ENCODE data around the gene DCBLD1.

DNA sequence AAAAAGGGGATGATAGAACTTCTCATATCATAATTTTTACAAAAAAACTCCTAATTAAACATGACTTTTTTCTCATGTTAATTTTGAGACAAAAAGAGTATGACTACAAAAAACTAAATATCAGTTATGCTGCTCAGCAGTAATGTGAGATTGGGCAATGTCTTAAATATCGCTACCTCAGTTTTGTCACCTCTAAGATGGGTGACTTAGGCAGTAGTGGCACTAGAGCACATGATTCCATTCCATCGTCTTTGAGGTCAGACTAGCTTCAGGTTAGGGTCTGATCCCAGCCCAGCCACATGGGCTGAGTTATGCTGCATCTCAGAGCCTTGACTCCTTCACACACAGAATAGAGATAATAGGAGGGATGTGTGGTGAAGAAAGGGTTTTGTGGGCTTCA lies 11.0 kb downstream of the DCBLD1 start:
- TF ChIP-seq EZH2 (IDR thresholded peaks at IDR 0.05; ENCODE audit: insufficient read depth, poor library complexity, severe bottlenecking) = no peak
- no peak for TF ChIP-seq EZH2phosphoT487 (IDR thresholded peaks at IDR 0.05; ENCODE audit: insufficient read depth, low read depth)

Measured in GM23248 (cell line).